ENCODE data around the gene AFDN.

The AFDN gene

GRCh38 chr6:167796192-167796981 is 30.3 kb upstream of the AFDN start:
- DNase-seq = peak; percentile 56

GRCh38 chr6:167797011-167797471 is 29.7 kb upstream of the AFDN start:
- DNase-seq = peak; percentile 44

- no peak for DNase-seq
These were observed 29.0 kb upstream of the AFDN start for GRCh38 chr6:167797476-167798265.

GRCh38 chr6:167798453-167798852 is 28.3 kb upstream of the AFDN start:
- peak; percentile 13 for DNase-seq

- DNase-seq = peak; percentile 30
These were observed 27.5 kb upstream of the AFDN start for GRCh38 chr6:167799033-167799821.

- no peak for DNase-seq
These were observed 26.2 kb upstream of the AFDN start for GRCh38 chr6:167800549-167800948.

GRCh38 chr6:167801263-167801662 is 25.4 kb upstream of the AFDN start:
- no peak for DNase-seq

GRCh38 chr6:167802339-167802738 is 24.4 kb upstream of the AFDN start:
- peak; percentile 43 for DNase-seq

- peak; percentile 21 for DNase-seq
These were observed 22.9 kb upstream of the AFDN start for GRCh38 chr6:167803816-167804215.

- peak; percentile 26 for DNase-seq
These were observed 22.3 kb upstream of the AFDN start for GRCh38 chr6:167804281-167805013.

- no peak for DNase-seq
These were observed 21.2 kb upstream of the AFDN start for GRCh38 chr6:167805349-167806060.

GRCh38 chr6:167806061-167806700 is 20.5 kb upstream of the AFDN start:
- no peak for DNase-seq

GRCh38 chr6:167807200-167807599 is 19.5 kb upstream of the AFDN start:
- DNase-seq = no peak

GRCh38 chr6:167807756-167808155 is 19.0 kb upstream of the AFDN start:
- no peak for DNase-seq

GRCh38 chr6:167811040-167811439 is 15.7 kb upstream of the AFDN start:
- DNase-seq = no peak

- DNase-seq = no peak
These were observed 15.1 kb upstream of the AFDN start for GRCh38 chr6:167811442-167812087.

GRCh38 chr6:167812088-167812487 is 14.6 kb upstream of the AFDN start:
- no peak for DNase-seq

GRCh38 chr6:167815296-167815980 is 11.3 kb upstream of the AFDN start:
- DNase-seq = no peak

GRCh38 chr6:167817016-167817415 is 9.7 kb upstream of the AFDN start:
- no peak for DNase-seq

GRCh38 chr6:167817729-167818128 is 9.0 kb upstream of the AFDN start:
- no peak for DNase-seq
